NCI-H82 (cell line): ENCODE measurements around the gene CDC42EP2.

ENCODE experiments used
- DNase-seq: peaks from one replicate; lab custom pipeline; 2025; lab: John Stamatoyannopoulos, UW

Gene CDC42EP2

DNA sequence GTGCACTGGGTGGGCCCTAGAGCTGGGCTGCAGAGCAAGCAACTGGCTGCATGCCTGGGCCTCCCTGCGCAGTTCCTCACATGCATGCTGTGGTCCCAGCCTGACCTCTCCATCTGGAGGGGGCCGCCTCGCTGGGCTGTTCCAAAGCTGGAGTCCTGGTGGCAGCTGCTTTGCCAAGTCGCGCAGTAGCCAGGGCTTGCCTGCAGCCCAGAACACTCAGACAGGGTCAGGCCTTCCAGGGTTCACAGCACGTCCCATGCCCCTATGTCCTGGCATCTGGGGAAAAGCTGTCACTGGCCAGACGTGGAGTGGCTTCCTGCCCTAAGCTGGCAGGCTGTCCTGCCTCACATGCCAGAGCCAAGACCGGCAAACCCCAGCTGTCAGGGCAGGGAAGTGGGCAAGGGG, 16.5 kb upstream of the CDC42EP2 start:
- no peak for DNase-seq

- DNase-seq = no peak
Measured at GRCh38 chr11:65298655-65299179, 15.9 kb upstream of the CDC42EP2 start.

DNA sequence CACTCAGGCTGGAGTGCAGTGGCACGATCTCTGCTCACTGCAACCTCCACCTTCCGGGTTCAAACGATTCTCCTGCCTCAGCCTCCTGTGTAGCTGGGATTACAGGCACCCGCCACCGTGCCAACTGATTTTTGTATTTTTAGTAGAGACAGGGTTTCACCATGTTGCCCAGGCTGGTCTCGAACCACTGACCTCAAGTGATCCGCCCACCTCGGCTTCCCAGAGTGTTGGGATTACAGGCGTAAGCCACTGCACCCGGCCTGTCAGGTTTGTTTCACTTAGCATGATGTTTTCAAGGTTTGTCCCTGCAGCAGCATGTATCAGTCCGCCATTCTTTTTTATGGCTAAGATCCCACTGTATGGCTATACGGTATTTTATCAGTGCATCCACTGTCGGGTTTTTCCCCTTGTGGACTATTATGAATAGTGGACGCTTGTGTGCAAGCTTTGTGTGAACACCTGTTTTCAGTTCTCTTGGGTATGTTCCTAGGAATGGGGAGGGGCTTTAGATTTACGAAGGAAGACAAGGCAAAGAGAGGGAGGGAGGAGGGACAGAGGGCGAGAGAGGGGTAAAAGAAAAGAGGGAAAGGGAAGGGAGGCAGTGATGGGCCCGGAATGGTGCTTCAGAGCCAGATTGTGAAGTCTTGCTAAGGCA, 13.9 kb upstream of the CDC42EP2 start:
- DNase-seq = no peak

DNA sequence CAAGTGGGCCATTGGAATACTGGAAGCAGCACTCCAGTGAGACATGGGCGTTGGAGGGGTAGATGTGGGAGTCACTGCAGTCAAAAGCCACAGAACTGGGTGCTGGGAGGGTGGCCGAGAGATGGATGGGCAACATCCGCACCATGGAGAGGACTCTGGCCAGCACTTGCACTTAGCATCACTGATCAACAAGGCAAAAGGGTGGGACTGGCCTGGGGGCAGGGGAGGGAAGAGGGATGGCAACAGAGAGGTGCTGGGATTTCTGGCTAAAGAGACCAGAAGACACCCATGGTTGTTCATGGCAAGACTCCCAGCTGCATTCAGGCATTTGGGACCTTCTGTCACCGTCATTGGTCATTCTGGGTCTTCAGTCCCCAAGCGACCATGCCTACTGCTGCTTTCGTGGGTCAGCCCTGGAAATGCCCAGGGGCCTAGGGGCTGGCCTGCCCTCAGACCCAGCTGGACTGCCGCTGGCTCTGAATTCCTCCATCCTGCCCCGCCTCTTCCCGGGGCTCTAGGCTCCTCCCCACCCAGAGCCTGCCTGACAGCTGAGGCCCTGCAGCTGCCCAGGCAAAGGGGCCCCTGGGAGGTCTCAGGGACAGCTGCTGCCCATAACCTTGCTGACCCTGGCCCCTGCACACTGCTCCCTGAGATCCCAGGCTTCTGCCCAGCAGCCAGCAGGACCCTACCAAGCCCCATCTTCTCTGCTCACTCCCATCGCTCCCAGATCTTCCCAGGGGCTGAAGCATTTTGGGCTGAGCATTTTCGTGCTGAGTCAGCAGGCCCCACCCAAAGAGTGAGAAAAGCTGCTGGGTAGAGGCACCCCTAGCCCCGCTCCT, 13.0 kb upstream of the CDC42EP2 start:
- peak; percentile 27 for DNase-seq

- DNase-seq = no peak
Measured at GRCh38 chr11:65303555-65303954, 11.1 kb upstream of the CDC42EP2 start.

- DNase-seq = no peak
Measured at GRCh38 chr11:65304110-65304509, 10.6 kb upstream of the CDC42EP2 start.

DNA sequence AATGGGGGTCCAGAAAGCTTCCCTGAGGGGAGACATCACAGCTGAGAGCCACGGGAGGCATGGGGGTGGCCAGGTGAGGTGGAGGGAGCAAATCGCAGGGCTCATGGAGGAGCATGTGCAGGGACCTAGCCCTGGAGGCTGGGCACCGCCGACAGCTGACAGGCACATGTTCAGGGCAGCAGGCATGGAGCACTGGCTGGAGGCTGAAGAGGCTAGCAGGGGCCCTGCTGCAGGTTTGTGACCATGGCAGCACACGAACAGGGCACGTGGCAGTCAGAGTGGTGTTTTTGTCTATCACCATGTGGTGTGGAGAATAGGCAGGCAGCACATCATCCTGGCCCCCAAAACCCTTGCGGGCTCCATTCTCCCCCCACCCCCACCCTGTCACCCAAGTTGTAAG, 10.1 kb upstream of the CDC42EP2 start:
- DNase-seq = no peak

- DNase-seq = no peak
Measured at GRCh38 chr11:65305501-65306268, 9.0 kb upstream of the CDC42EP2 start.

DNA sequence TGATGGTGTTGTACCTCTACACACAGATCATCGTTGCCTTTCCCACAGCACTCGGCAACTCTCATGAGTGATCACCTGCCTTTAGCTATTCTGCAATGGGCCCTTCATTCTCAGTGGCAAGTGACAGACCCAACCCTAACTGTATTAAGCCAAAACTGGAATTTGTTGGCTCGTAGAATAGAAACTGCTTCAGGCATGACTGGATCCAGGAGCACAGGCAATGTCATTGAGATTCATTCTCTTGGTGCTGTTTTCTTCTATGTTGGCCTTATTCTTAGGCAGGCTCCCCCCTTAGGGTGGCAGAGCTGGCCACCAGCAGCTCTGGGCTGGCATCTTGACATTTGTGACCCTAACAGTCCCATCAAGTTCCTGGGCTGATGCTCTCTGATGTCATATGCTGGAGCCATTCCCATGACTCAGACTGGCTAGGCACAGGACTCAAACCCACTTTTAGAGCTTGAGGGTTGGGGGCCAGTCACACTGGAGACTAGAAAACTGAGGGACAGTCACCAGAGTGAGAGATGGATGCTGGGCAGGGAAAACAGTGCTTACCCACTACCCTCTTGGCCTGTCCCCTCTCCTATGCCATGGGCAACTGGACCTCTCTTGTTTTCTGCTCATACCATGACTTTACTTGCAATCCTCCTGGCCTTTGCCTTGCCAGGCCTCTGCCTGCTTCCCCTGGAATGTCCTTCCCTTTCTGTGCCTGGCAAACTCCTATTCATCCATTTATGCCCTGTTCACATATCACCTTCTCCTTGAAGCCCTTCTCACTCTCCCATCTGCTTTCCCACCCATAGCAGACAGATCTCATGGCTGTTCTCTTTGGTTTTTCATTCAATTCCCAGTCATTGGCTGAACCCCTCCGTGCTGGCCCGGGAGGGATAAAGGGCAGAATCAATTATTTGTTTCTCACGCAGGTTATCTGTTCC, 7.1 kb upstream of the CDC42EP2 start:
- no peak for DNase-seq

DNA sequence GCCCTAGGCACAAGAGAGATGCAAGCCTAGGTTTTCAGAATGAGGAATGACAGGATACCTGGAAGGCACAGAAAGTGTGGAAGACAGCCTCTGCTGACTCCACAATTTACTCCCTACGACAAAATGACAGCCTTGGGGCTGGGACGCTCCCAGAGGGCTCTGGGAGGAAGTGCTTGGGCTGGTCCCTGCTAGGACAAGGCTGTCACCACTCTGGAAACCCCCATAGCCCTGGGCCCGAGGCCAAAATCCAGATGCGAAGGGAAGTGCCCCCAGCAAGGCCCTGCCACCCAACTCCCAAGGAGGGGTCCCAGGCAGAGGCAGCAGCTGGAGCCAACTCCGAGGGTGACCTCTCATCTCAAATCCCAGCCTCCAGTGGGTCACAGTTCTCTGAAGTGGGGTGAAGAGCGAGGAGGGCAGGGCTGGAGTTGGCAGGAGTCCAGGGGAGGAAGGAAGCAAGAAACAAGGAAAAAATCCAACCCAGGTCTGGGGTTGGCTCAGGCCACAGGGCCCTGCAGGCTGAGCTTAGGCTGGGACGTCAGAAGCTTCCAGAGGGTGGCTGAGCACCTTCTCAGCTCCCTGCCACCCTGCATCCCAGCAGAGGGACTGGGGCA, 6.3 kb upstream of the CDC42EP2 start:
- no peak for DNase-seq

GRCh38 chr11:65309006-65309405, 5.7 kb upstream of the CDC42EP2 start:
- no peak for DNase-seq

DNA sequence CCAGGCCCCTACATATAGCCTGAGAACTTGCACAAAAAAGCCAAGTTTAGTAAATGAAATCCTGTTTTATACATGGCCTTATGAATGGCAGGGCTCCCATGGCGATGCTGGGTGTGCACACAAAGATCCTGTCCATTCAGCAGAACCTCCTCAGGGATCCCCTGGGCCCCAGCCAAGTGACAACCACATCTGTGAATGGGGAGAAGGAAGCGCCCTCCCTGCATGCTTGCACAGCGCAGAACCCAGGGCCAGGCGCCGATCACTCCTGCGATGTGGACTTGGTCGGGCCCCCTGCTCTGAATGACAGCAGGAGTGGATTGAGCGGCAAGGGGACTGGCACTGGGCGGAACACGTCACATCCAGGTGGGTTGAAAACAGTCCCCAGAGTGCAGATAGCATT, 4.5 kb upstream of the CDC42EP2 start:
- DNase-seq = peak; percentile 55

DNA sequence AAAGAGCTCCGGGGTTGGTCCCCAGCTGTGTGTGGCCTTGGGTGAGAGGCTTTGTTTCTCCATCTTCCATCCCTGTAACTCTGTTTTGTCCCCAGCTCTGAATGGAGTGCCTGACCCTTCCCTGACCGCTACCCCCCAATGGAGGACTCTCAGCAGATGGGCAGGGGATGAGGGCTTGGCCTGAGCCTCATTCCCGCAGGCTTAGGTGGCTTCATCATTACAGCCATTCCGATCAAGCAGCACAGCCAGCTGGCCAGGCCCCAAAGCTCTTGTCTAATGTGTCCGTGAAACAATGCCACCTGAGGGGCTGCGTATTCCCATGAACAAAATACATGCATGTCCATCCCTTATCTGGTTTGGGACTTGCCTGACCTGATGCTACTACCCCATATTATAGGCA, 3.9 kb upstream of the CDC42EP2 start:
- DNase-seq = peak; percentile 77

DNA sequence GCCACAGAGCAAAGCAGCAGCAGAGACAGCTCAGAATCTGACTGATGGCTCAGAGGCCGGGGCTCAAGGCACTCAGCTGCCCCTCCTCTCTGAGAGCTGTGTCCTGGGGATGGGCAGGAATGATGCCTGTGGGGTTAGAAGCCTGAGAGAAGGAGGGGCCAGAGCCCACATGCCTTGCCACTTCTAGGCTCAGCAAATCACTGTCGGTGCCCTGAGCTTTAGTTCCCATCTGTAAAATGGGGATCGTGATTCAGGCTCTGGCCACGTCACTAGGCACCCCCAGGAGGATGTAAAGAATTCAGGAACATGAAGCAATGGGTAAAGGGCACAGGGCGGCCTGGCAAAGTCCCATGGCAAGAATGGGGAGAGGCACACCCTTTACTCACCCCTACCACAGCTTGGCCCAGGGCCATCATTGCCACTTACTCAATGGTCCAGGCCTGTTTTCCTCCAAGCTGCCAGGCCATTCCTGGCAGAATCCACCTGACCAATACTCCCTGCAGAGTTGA, 3.4 kb upstream of the CDC42EP2 start:
- DNase-seq = peak; percentile 70

- peak; percentile 93 for DNase-seq
Measured at GRCh38 chr11:65315204-65315865, 669 bp downstream of the CDC42EP2 start.

DNA sequence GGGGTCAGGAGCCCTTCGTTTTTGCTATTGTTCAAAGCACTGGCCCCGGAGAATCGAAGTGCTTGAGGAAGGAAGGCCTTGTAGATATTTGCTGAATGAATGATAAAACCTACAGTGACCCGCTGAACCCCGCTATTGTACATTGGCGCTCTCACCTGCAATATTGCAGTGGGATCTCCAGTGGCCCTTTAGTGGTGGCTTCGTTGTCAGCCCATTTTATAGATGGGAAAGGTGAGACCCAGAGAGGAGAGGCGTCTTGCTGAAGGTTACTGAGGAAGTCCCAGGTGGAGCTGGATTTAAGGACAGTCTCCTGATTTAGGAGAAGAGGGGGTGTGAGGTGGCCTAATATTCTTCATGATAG, 1.2 kb downstream of the CDC42EP2 start:
- DNase-seq = no peak

GRCh38 chr11:65316227-65317024, 1.8 kb downstream of the CDC42EP2 start:
- no peak for DNase-seq

DNA sequence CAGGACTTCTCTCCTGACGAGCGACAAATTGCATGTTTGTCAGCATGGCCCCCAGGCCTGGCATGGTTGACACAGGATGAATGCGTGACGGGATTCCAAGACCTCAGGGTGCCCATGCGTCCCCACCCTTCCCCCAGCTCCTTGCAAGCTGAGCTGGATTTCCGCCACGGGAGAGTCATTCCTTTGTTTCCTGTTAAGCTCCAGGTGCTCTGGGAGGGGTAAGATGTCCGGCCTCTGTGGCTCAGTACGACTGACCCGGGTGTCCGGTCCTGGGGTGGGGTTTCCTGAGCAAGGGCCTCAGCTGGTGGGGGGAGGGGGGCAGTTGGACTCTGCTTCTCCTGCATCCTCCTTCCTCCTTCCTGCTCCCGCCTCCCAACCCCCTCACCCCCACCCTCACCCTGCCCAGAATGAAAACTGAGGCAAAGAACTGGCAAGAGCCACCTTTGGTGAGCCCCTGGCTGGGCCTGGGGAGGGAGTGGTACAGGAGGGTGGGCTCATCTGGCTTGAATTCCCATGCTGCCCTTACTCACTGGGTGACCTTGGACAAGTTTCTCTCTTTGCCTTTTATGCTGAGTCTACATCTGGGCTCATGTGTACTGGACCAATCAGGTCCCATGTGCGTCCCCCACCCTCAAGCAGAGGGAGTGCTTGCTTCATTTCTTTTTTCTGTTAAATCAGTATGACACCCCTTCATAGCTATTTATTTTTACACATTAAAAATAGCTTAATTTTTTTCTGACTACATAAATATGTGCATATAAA, 2.5 kb downstream of the CDC42EP2 start:
- peak; percentile 50 for DNase-seq
